Measurements from ENCODE around the gene FEN1. TPM values are rescaled to one million over a fixed set of nuclear protein-coding genes. Genes with fewer than 3 reads are reported as not detected.
A peak's percentile ranks its signal among the peaks of the same experiment; 100 is the strongest.

FEN1 gene
- polyA plus RNA-seq, 3 donors = 3.5 to 6.4 (median 4.3) TPM

- no peak overlapping the region for H3K4me3 Mint-ChIP-seq
- no peaks in the 10 kb centered on the region for H3K27me3 Mint-ChIP-seq (ENCODE audit: low read depth in 3 of 3)
- peak overlapping the region in 1 of 7 donors; percentile 46 for H3K27ac Mint-ChIP-seq
- no peaks in the 10 kb centered on the region for H3K9me3 ChIP-seq (replicated peaks in 1 of 2; ENCODE audit: control insufficient read depth in 1 of 2, insufficient read depth in 1 of 2, low read length in 2 of 2)
- no peak overlapping the region for H3K9ac ChIP-seq (ENCODE audit: insufficient read depth, low read length, poor library complexity, severe bottlenecking)
- H3K4me1 Mint-ChIP-seq = peaks cover 5% of the 10 kb centered on the region
- no peak for DNase-seq
- H3K27me3 ChIP-seq (ENCODE audit: control insufficient read depth in 2 of 2, insufficient read depth in 2 of 2, low read length in 2 of 2) = no peaks in the 10 kb centered on the region
- no peak overlapping the region for H3K4me2 ChIP-seq (replicated peaks; ENCODE audit: extremely low read depth, low read length, poor library complexity, severe bottlenecking)
- H3K4me1 ChIP-seq (ENCODE audit: control insufficient read depth in 1 of 2, insufficient read depth in 2 of 2, low read length in 2 of 2) = no peaks in the 10 kb centered on the region
- no peaks in the 10 kb centered on the region for H4K20me1 ChIP-seq (ENCODE audit: insufficient read depth, low read length)
- no peak for TF ChIP-seq CTCF (IDR thresholded peaks at IDR 0.05)
- peaks cover 0 to 2% (median 0%) of the 10 kb centered on the region in 7 donors for H3K9me3 Mint-ChIP-seq
- no peaks in the 10 kb centered on the region for H3K79me2 ChIP-seq (ENCODE audit: insufficient read depth, low read length)
- intact Hi-C loops (cut with micrococcal nuclease) = loop anchor here in 1 of 2 donors (5.0 to 10.0 kb wide), 2 partner anchors 78 to 151 kb away; no protein-coding TSS in a partner anchor
- H3K36me3 ChIP-seq (replicated peaks in 1 of 2; ENCODE audit: control insufficient read depth in 1 of 2, insufficient read depth in 2 of 2, low read length in 2 of 2) = peaks cover 58 to 99% of the 10 kb centered on the region in 2 donors
- H3K4me3 ChIP-seq (replicated peaks in 1 of 3; ENCODE audit: low read depth in 2 of 3, low read length in 3 of 3) = no peak overlapping the region
- peaks cover 84 to 99% of the 10 kb centered on the region in 2 donors for H3K36me3 Mint-ChIP-seq
- 100% methylated on average over 4 of the region's 5 CpGs for WGBS (ENCODE audit: insufficient coverage)
- H3K27ac ChIP-seq (ENCODE audit: low read depth in 1 of 2, low read length in 2 of 2) = no peak overlapping the region
- H2AFZ ChIP-seq (ENCODE audit: insufficient read depth, low read depth, low read length, poor library complexity, severe bottlenecking) = no peak overlapping the region
Observed at GRCh38 chr11:61806785-61807184, 14.1 kb downstream of the FEN1 start.

GRCh38 chr11:61810671-61811175 is 18.0 kb downstream of the FEN1 start:
- H3K4me1 Mint-ChIP-seq = peaks cover 6% of the 10 kb centered on the region
- peaks cover 7 to 18% of the 10 kb centered on the region in 2 donors for H3K4me1 ChIP-seq (ENCODE audit: control insufficient read depth in 1 of 2, insufficient read depth in 2 of 2, low read length in 2 of 2)
- H3K36me3 Mint-ChIP-seq = peaks cover 60 to 79% of the 10 kb centered on the region in 2 donors
- H3K27ac Mint-ChIP-seq = peak overlapping the region in 1 of 7 donors; percentile 63
- DNase-seq = no peak
- TF ChIP-seq CTCF (IDR thresholded peaks at IDR 0.05) = no peak
- H3K36me3 ChIP-seq (replicated peaks in 1 of 2; ENCODE audit: control insufficient read depth in 1 of 2, insufficient read depth in 2 of 2, low read length in 2 of 2) = peaks cover 35 to 74% of the 10 kb centered on the region in 2 donors
- 95% methylated on average over 6 of the region's 8 CpGs for WGBS (ENCODE audit: insufficient coverage)
- no peak overlapping the region for H3K9ac ChIP-seq (ENCODE audit: insufficient read depth, low read length, poor library complexity, severe bottlenecking)
- H3K4me2 ChIP-seq (replicated peaks; ENCODE audit: extremely low read depth, low read length, poor library complexity, severe bottlenecking) = no peak overlapping the region
- H3K27me3 ChIP-seq (ENCODE audit: control insufficient read depth in 2 of 2, insufficient read depth in 2 of 2, low read length in 2 of 2) = no peaks in the 10 kb centered on the region
- H3K27me3 Mint-ChIP-seq (ENCODE audit: low read depth in 3 of 3) = peaks cover 0 to 1% (median 0%) of the 10 kb centered on the region in 3 donors
- no peak overlapping the region for H2AFZ ChIP-seq (ENCODE audit: insufficient read depth, low read depth, low read length, poor library complexity, severe bottlenecking)
- no peak overlapping the region for H3K27ac ChIP-seq (ENCODE audit: low read depth in 1 of 2, low read length in 2 of 2)
- H3K79me2 ChIP-seq (ENCODE audit: insufficient read depth, low read length) = peaks cover 7% of the 10 kb centered on the region
- H3K4me3 Mint-ChIP-seq = no peak overlapping the region
- H3K9me3 Mint-ChIP-seq = peaks cover 0 to 5% (median 0%) of the 10 kb centered on the region in 7 donors
- intact Hi-C loops (cut with micrococcal nuclease) = no loop called here
- no peaks in the 10 kb centered on the region for H4K20me1 ChIP-seq (ENCODE audit: insufficient read depth, low read length)
- H3K4me3 ChIP-seq (replicated peaks in 1 of 3; ENCODE audit: low read depth in 2 of 3, low read length in 3 of 3) = no peak overlapping the region
- H3K9me3 ChIP-seq (replicated peaks in 1 of 2; ENCODE audit: control insufficient read depth in 1 of 2, insufficient read depth in 1 of 2, low read length in 2 of 2) = peaks cover 0 to 6% of the 10 kb centered on the region in 2 donors

Measured in CD14-positive monocyte (primary cell).